Measurements from ENCODE around the gene MMP19. TPM values are rescaled to one million over a fixed set of nuclear protein-coding genes. Genes with fewer than 3 reads are reported as not detected.

The MMP19 gene
- total RNA-seq, 1 experiment from 2014 or later: 2.3 TPM

- H3K4me3 ChIP-seq (replicated peaks in 1 of 2; ENCODE audit: low read depth in 1 of 2, low read length in 2 of 2): no peak overlapping the region
- no peaks in the 10 kb centered on the region for H3K9me2 ChIP-seq (ENCODE audit: insufficient read depth)
- TF ChIP-seq ELF1 (IDR thresholded peaks at IDR 0.05; ENCODE audit: borderline replicate concordance, low read depth): no peak
- no peak for TF ChIP-seq EZH2phosphoT487 (IDR thresholded peaks at IDR 0.05; ENCODE audit: borderline replicate concordance)
- no peak overlapping the region for H3K9ac ChIP-seq (ENCODE audit: low read length)
- H3K27ac ChIP-seq (ENCODE audit: low read depth, low read length): no peak overlapping the region
- H3K27me3 ChIP-seq (ENCODE audit: insufficient read depth, low read length): no peaks in the 10 kb centered on the region
- no peaks in the 10 kb centered on the region for H3K9me3 ChIP-seq (ENCODE audit: control insufficient read depth in 1 of 2, insufficient read depth in 1 of 2, low read depth in 1 of 2, low read length in 2 of 2)
- no peaks in the 10 kb centered on the region for H4K20me1 ChIP-seq (ENCODE audit: insufficient read depth)
- no peak for ATAC-seq
- peaks cover 61% of the 10 kb centered on the region for H3K79me2 ChIP-seq (ENCODE audit: insufficient read depth, low read length)
- no TSS peak for BruUV-seq (replicated peaks)
- ChIA-PET POLR2A (no interaction called here), CTCF (interaction anchor here (0.7 kb wide), 1 partner anchor 101 kb away, joined by 3 read pairs; no protein-coding TSS in a partner anchor), RAD21 (ENCODE audit: low non-redundant PET in 1 of 2, low total read pairs in 2 of 2, uncharacterized antibody in 2 of 2, unreplicated experiment in 2 of 2) (no interaction called here)
- peaks cover 9 to 17% of the 10 kb centered on the region in 2 experiments; a peak in 3 of 4 replicates for H3K4me1 ChIP-seq (ENCODE audit: control insufficient read depth in 1 of 2, insufficient read depth in 2 of 2, low read length in 2 of 2)
- intact Hi-C loops (cut with micrococcal nuclease): no loop called here
- no peak for DNase-seq (ENCODE audit: low read depth, low spot score)
- H3K36me3 ChIP-seq (ENCODE audit: control insufficient read depth in 1 of 2, insufficient read depth in 2 of 2, low read length in 2 of 2): peaks cover 29 to 41% of the 10 kb centered on the region in 2 experiments
- no peak overlapping the region for H2AFZ ChIP-seq (ENCODE audit: low read depth, low read length, poor library complexity, severe bottlenecking)
- H3K4me2 ChIP-seq (ENCODE audit: low read length): no peak overlapping the region
Observed at GRCh38 chr12:55824726-55825125, 18.0 kb downstream of the MMP19 start.

DNA sequence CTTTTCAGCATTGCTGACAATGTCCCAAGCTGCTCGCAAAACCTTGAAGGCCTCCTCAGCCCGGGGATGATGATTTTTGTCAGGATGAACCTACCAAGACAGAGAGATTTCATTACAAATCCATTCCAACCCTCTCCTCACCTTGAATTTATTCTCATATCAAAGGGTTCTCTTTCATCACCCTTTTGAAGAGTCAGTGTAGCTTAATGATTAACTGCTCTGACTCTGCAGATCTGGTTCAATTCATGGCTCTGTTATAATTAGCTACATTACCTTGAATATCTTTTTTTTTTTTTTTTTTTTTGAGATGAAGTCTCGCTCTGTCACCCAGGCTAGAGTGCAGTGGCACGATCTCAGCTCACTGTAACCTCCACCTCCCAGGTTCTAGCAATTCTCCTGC lies 19.3 kb downstream of the MMP19 start:
- intact Hi-C loops (cut with micrococcal nuclease): no loop called here
- BruUV-seq (replicated peaks): no TSS peak
- Histone ChIP-seq H2AFZ (ENCODE audit: low read depth, low read length, poor library complexity, severe bottlenecking) (no peak overlapping the region), H3K4me3 (replicated peaks in 1 of 2; ENCODE audit: low read depth in 1 of 2, low read length in 2 of 2) (no peak overlapping the region), H3K79me2 (ENCODE audit: insufficient read depth, low read length) (peaks cover 67% of the 10 kb centered on the region), H3K9me2 (ENCODE audit: insufficient read depth) (no peaks in the 10 kb centered on the region), H3K4me2 (ENCODE audit: low read length) (no peak overlapping the region), H3K9me3 (ENCODE audit: control insufficient read depth in 1 of 2, insufficient read depth in 1 of 2, low read depth in 1 of 2, low read length in 2 of 2) (no peaks in the 10 kb centered on the region), H4K20me1 (ENCODE audit: insufficient read depth) (no peaks in the 10 kb centered on the region), H3K4me1 (ENCODE audit: control insufficient read depth in 1 of 2, insufficient read depth in 2 of 2, low read length in 2 of 2) (peaks cover 13 to 22% of the 10 kb centered on the region in 2 experiments; a peak in 3 of 4 replicates), H3K27ac (ENCODE audit: low read depth, low read length) (no peak overlapping the region), H3K27me3 (ENCODE audit: insufficient read depth, low read length) (no peaks in the 10 kb centered on the region), H3K36me3 (ENCODE audit: control insufficient read depth in 1 of 2, insufficient read depth in 2 of 2, low read length in 2 of 2) (peaks cover 31 to 49% of the 10 kb centered on the region in 2 experiments), H3K9ac (ENCODE audit: low read length) (no peak overlapping the region)
- ATAC-seq (no peak), DNase-seq (ENCODE audit: low read depth, low spot score) (no peak)
- ChIA-PET POLR2A (no interaction called here), RAD21 (ENCODE audit: low non-redundant PET in 1 of 2, low total read pairs in 2 of 2, uncharacterized antibody in 2 of 2, unreplicated experiment in 2 of 2) (no interaction called here), CTCF (interaction anchor here (1.2 kb wide), 1 partner anchor 85 kb away, joined by 5 read pairs; no protein-coding TSS in a partner anchor)
- TF ChIP-seq EGR1 (IDR thresholded peaks at IDR 0.05; ENCODE audit: low read depth) (no peak), SRF (IDR thresholded peaks at IDR 0.05; ENCODE audit: low read depth) (no peak), TCF7L2 (IDR thresholded peaks at IDR 0.05; ENCODE audit: borderline replicate concordance, extremely low read depth, insufficient read depth, insufficient read length) (no peak), ZNF274 (IDR thresholded peaks at IDR 0.05; ENCODE audit: low read depth, low read length) (no peak), ZFX (IDR thresholded peaks at IDR 0.05) (no peak), EZH2 (IDR thresholded peaks at IDR 0.05) (no peak), RAD21 (IDR thresholded peaks at IDR 0.05; ENCODE audit: low read depth) (no peak), CEBPB (IDR thresholded peaks at IDR 0.05; ENCODE audit: low read depth) (no peak), JUND (IDR thresholded peaks at IDR 0.05) (no peak), YY1 (IDR thresholded peaks at IDR 0.05; ENCODE audit: extremely low read depth, insufficient replicate concordance, low read depth, low read length) (no peak), POLR2AphosphoS5 (IDR thresholded peaks at IDR 0.05; ENCODE audit: low read depth, low read length) (no peak), ELF1 (IDR thresholded peaks at IDR 0.05; ENCODE audit: borderline replicate concordance, low read depth) (no peak)
- TF ChIP-seq, protein P1, sequence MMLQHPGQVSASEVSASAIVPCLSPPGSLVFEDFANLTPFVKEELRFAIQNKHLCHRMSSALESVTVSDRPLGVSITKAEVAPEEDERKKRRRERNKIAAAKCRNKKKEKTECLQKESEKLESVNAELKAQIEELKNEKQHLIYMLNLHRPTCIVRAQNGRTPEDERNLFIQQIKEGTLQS (IDR thresholded peaks at IDR 0.05): no peak
- TF ChIP-seq, protein P2, sequence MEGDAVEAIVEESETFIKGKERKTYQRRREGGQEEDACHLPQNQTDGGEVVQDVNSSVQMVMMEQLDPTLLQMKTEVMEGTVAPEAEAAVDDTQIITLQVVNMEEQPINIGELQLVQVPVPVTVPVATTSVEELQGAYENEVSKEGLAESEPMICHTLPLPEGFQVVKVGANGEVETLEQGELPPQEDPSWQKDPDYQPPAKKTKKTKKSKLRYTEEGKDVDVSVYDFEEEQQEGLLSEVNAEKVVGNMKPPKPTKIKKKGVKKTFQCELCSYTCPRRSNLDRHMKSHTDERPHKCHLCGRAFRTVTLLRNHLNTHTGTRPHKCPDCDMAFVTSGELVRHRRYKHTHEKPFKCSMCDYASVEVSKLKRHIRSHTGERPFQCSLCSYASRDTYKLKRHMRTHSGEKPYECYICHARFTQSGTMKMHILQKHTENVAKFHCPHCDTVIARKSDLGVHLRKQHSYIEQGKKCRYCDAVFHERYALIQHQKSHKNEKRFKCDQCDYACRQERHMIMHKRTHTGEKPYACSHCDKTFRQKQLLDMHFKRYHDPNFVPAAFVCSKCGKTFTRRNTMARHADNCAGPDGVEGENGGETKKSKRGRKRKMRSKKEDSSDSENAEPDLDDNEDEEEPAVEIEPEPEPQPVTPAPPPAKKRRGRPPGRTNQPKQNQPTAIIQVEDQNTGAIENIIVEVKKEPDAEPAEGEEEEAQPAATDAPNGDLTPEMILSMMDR (IDR thresholded peaks at IDR 0.05 in 2 of 3, conservative IDR thresholded peaks at IDR 0.05 in 1 of 3; ENCODE audit: borderline replicate concordance in 1 of 3, insufficient read depth in 1 of 3, low read depth in 2 of 3, low read length in 2 of 3): no peak
- TF ChIP-seq, protein P3, sequence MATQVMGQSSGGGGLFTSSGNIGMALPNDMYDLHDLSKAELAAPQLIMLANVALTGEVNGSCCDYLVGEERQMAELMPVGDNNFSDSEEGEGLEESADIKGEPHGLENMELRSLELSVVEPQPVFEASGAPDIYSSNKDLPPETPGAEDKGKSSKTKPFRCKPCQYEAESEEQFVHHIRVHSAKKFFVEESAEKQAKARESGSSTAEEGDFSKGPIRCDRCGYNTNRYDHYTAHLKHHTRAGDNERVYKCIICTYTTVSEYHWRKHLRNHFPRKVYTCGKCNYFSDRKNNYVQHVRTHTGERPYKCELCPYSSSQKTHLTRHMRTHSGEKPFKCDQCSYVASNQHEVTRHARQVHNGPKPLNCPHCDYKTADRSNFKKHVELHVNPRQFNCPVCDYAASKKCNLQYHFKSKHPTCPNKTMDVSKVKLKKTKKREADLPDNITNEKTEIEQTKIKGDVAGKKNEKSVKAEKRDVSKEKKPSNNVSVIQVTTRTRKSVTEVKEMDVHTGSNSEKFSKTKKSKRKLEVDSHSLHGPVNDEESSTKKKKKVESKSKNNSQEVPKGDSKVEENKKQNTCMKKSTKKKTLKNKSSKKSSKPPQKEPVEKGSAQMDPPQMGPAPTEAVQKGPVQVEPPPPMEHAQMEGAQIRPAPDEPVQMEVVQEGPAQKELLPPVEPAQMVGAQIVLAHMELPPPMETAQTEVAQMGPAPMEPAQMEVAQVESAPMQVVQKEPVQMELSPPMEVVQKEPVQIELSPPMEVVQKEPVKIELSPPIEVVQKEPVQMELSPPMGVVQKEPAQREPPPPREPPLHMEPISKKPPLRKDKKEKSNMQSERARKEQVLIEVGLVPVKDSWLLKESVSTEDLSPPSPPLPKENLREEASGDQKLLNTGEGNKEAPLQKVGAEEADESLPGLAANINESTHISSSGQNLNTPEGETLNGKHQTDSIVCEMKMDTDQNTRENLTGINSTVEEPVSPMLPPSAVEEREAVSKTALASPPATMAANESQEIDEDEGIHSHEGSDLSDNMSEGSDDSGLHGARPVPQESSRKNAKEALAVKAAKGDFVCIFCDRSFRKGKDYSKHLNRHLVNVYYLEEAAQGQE (IDR thresholded peaks at IDR 0.05; ENCODE audit: low read depth): no peak
